ENCODE data around the gene INAVA. TPM values are rescaled to one million over a fixed set of nuclear protein-coding genes. Genes with fewer than 3 reads are reported as not detected.

The INAVA gene
- total RNA-seq, 1 experiment from 2014 or later, result 36.8 TPM

- H2BK12ac ChIP-seq (ENCODE audit: insufficient read length, low read depth, low read length), result no peak overlapping the region
- no peak overlapping the region for H3K9ac ChIP-seq (ENCODE audit: extremely low read depth, insufficient read length, low read length)
- H3K14ac ChIP-seq (ENCODE audit: insufficient read depth, low read length), result no peak overlapping the region
- no peak overlapping the region for H4K8ac ChIP-seq (replicated peaks; ENCODE audit: insufficient read length, low read depth, low read length)
- no peak overlapping the region for H2BK15ac ChIP-seq (ENCODE audit: low read depth, low read length)
- no CpG with 5 or more reads among the region's 6 CpGs for WGBS (ENCODE audit: extremely low coverage, insufficient read length, low lambda C conversion rate)
- H4K5ac ChIP-seq (ENCODE audit: insufficient read length, low read depth, low read length), result no peak overlapping the region
- H3K27me3 ChIP-seq (ENCODE audit: insufficient read depth, low read length), result no peaks in the 10 kb centered on the region
- H2BK120ac ChIP-seq (ENCODE audit: low read depth, low read length, poor library complexity, severe bottlenecking), result no peak overlapping the region
- H2BK20ac ChIP-seq (ENCODE audit: low read depth, low read length, poor library complexity, severe bottlenecking), result no peak overlapping the region
- H3K23ac ChIP-seq (ENCODE audit: insufficient read length, low read depth, low read length), result no peak overlapping the region
- peaks cover 4% of the 10 kb centered on the region for H3K4me1 ChIP-seq (ENCODE audit: insufficient read depth, low read length)
- no peak for TF ChIP-seq CTCF (conservative IDR thresholded peaks at IDR 0.05)
- no peaks in the 10 kb centered on the region for H3K9me3 Mint-ChIP-seq
- no peak overlapping the region for H2AK5ac ChIP-seq (ENCODE audit: insufficient read length, low read length)
- no peaks in the 10 kb centered on the region for H3K79me1 ChIP-seq (ENCODE audit: insufficient read depth, low read depth, low read length, poor library complexity, severe bottlenecking)
- H2BK5ac ChIP-seq (ENCODE audit: insufficient read length, low read length), result no peak overlapping the region
- H3K4me3 Mint-ChIP-seq, result no peak overlapping the region; a peak in 1 of 5 replicates
- H4K20me1 ChIP-seq (ENCODE audit: control insufficient read depth, insufficient read depth, insufficient read length), result no peaks in the 10 kb centered on the region
- H3K56ac ChIP-seq (ENCODE audit: insufficient read length, low read depth, low read length), result no peak overlapping the region
- no peaks in the 10 kb centered on the region for H3K27me3 Mint-ChIP-seq (ENCODE audit: low read depth)
- H3K79me2 ChIP-seq (ENCODE audit: insufficient read depth, low read length), result no peaks in the 10 kb centered on the region
- H3K36me3 Mint-ChIP-seq (ENCODE audit: insufficient read depth in 1 of 3, low read depth in 3 of 3), result no peaks in the 10 kb centered on the region; a peak in 1 of 7 replicates
- no peak overlapping the region for H3K4me2 ChIP-seq (ENCODE audit: insufficient read depth, insufficient read length, low read length)
- no peak for DNase-seq
- no peak overlapping the region; a peak in 2 of 7 replicates for H3K27ac Mint-ChIP-seq
- H4K91ac ChIP-seq (ENCODE audit: insufficient read length, low read depth, low read length), result no peak overlapping the region
- H3K23me2 ChIP-seq (ENCODE audit: insufficient read length, low read depth, low read length, poor library complexity, severe bottlenecking), result no peaks in the 10 kb centered on the region
- no peaks in the 10 kb centered on the region for H3K9me3 ChIP-seq (ENCODE audit: control insufficient read depth, low read depth, low read length)
- no peak overlapping the region for H3K18ac ChIP-seq (ENCODE audit: insufficient read length, low read depth, low read length)
- no peak overlapping the region for H3T11ph ChIP-seq (ENCODE audit: low read length)
- no peak overlapping the region for H2AFZ ChIP-seq (ENCODE audit: low read length)
- no peak overlapping the region for H3K27ac ChIP-seq (ENCODE audit: insufficient read length, low read depth, low read length)
- peaks cover 17 to 18% of the 10 kb centered on the region in 2 experiments for H3K4me1 Mint-ChIP-seq
- no peak overlapping the region for H3K4ac ChIP-seq (ENCODE audit: low read depth, low read length)
Measured at GRCh38 chr1:200874694-200875093, 20.0 kb upstream of the INAVA start.

All from H9 (cell line).